Endothelial cell of umbilical vein (primary cell): ENCODE data around the gene MBTPS1. TPM values are rescaled to one million over a fixed set of nuclear protein-coding genes. Genes with fewer than 3 reads are reported as not detected.

ENCODE experiments used
- BruUV-seq: library from RNA; stranded (reverse); fragments of 400-500 nt; replicated peaks from 2 replicates; lab custom pipeline; 2021; lab: Mats Ljungman, UMichigan
- CTCF ChIA-PET: fragments of 300-600, 350-600 bp; sonication (Branson Sonifier 250); formaldehyde crosslinking; loops from one replicate; lab custom pipeline; 2021; ENCODE audit warnings: antibody characterized with exemption, inconsistent platforms; lab: Charles Lee
- POLR2A ChIA-PET: fragments of 300-600, 350-600 bp; sonication (Branson Sonifier 250); formaldehyde crosslinking; loops from one replicate; lab custom pipeline; 2021; ENCODE audit warnings: antibody characterized with exemption, inconsistent platforms; lab: Charles Lee
- DNase-seq: peaks from one replicate; pipeline ENCODE4 v3.0.0-alpha.2; 2011; ENCODE audit warnings: low read depth, low spot score
- FAIRE-seq: peaks from 2 replicates; lab custom pipeline; 2011; peaks lifted over from hg19 to GRCh38; lab: Jason Lieb, UNC
- H2AFZ ChIP-seq: 2 replicates; pipeline ENCODE4 v1.6.0; 2012; ENCODE audit warnings: low read depth, low read length, control low read depth, inconsistent platforms
- H3K27ac ChIP-seq: 2 replicates; pipeline ENCODE4 v1.5.1; 2011; ENCODE audit warnings: low read depth, mild to moderate bottlenecking, control low read depth, low read length, moderate library complexity; ENCODE audit not compliant: insufficient read depth
- H3K27me3 ChIP-seq, 2 experiments: 2 replicates each; pipeline versions ENCODE4 v1.6.0 to v1.6.1; 2011; ENCODE audit warnings: low read length in 2 of 2, mixed read lengths in 1 of 2; ENCODE audit not compliant: control insufficient read depth in 2 of 2, insufficient read depth in 2 of 2
- H3K36me3 ChIP-seq, 2 experiments: 2 replicates in 1 of 2; 3 replicates in 1 of 2; pipeline ENCODE4 v1.5.1; 2011; ENCODE audit warnings: low read length in 2 of 2, mild to moderate bottlenecking in 1 of 2, moderate library complexity in 1 of 2; ENCODE audit not compliant: control insufficient read depth in 2 of 2, insufficient read depth in 2 of 2; ENCODE audit errors: extremely low read depth in 1 of 2
- H3K4me1 ChIP-seq: 3 replicates; pipeline ENCODE4 v1.5.1; 2011; ENCODE audit warnings: mild to moderate bottlenecking, low read length; ENCODE audit not compliant: control insufficient read depth, insufficient read depth; ENCODE audit errors: extremely low read depth
- H3K4me2 ChIP-seq: 2 replicates; pipeline ENCODE4 v1.6.1; 2011; ENCODE audit warnings: low read length, control low read depth, mixed read lengths; ENCODE audit not compliant: insufficient read depth
- H3K4me3 ChIP-seq, 3 experiments: fragments of 200-600 bp in 1 of 3; sonication (generic), shearing (Covaris generic) in 1 of 3; replicated peaks in 1 of 3; 2 replicates each; pipeline ENCODE4 v1.5.1; 2011 to 2016; ENCODE audit warnings: control low read depth in 3 of 3, low read length in 3 of 3, mild to moderate bottlenecking in 2 of 3, inconsistent platforms in 1 of 3, low read depth in 1 of 3, moderate library complexity in 1 of 3; ENCODE audit not compliant: insufficient read depth in 1 of 3
- H3K79me2 ChIP-seq: 2 replicates; pipeline ENCODE4 v1.6.0; 2012; ENCODE audit warnings: low read length, inconsistent platforms; ENCODE audit not compliant: control insufficient read depth, insufficient read depth
- H3K9ac ChIP-seq: replicated peaks from 2 replicates; pipeline ENCODE3; 2011; ENCODE audit warnings: low read length, control low read depth; ENCODE audit not compliant: insufficient read depth; ENCODE audit errors: extremely low read depth
- H3K9me1 ChIP-seq: replicated peaks from 3 replicates; pipeline ENCODE4 v1.6.0; 2011; ENCODE audit warnings: mild to moderate bottlenecking, low read length; ENCODE audit not compliant: control insufficient read depth, insufficient read depth; ENCODE audit errors: extremely low read depth
- H3K9me3 ChIP-seq: replicated peaks from 2 replicates; pipeline ENCODE4 v1.5.1; 2012; ENCODE audit warnings: low read length, inconsistent platforms; ENCODE audit not compliant: control insufficient read depth, insufficient read depth
- H4K20me1 ChIP-seq: replicated peaks from 2 replicates; pipeline ENCODE3; 2011; ENCODE audit warnings: mild to moderate bottlenecking, low read length; ENCODE audit not compliant: control insufficient read depth, insufficient read depth; ENCODE audit errors: extremely low read depth
- EZH2 ChIP-seq: IDR thresholded peaks from 2 replicates; pipeline ENCODE4 v1.6.1; 2012; ENCODE audit warnings: borderline replicate concordance, low read depth, mild to moderate bottlenecking, moderate library complexity, low read length, inconsistent platforms; ENCODE audit not compliant: severe bottlenecking
- FOS ChIP-seq: IDR thresholded peaks from 2 replicates; pipeline ENCODE4 v1.6.1; 2011; ENCODE audit warnings: mild to moderate bottlenecking, low read length, moderate library complexity, borderline replicate concordance; ENCODE audit not compliant: insufficient read depth
- GATA2 ChIP-seq: IDR thresholded peaks from 2 replicates; pipeline ENCODE4 v1.7.0; 2011; ENCODE audit warnings: low read depth, mild to moderate bottlenecking, moderate library complexity, mixed read lengths, low read length; ENCODE audit not compliant: insufficient read length, insufficient read depth
- JUN ChIP-seq: IDR thresholded peaks from 2 replicates; pipeline ENCODE4 v1.6.1; 2011; ENCODE audit warnings: borderline replicate concordance, low read depth; ENCODE audit not compliant: insufficient read length, insufficient read depth
- MYC ChIP-seq: IDR thresholded peaks from one replicate; pipeline ENCODE4 v1.6.1; 2011; ENCODE audit warnings: mild to moderate bottlenecking, low read depth, low read length
- POLR2A ChIP-seq: IDR thresholded peaks from 2 replicates; pipeline ENCODE4 v1.6.1; 2012; ENCODE audit warnings: low read depth, mild to moderate bottlenecking, control low read depth, low read length
- POLR2AphosphoS5 ChIP-seq: IDR thresholded peaks from 2 replicates; pipeline ENCODE4 v1.6.1; 2012; ENCODE audit warnings: low read depth, mild to moderate bottlenecking, control low read depth, low read length, moderate library complexity; ENCODE audit not compliant: insufficient read depth
- dilution Hi-C: fragments of 300-500 bp; cut with MboI; formaldehyde crosslinking; loops from one replicate; pipeline ENCODE4 v1.15.0; 2019; ENCODE audit warnings: low sequenced_read_pairs; ENCODE audit not compliant: extremely low pct_ligation_motif_present
- intact Hi-C: fragments of 100-400 bp; cut with micrococcal nuclease; formaldehyde crosslinking; loops from one replicate; pipeline ENCODE4 v1.10.0; 2022
- polyA plus RNA-seq, 4 experiments: library from polyadenylated mRNA; depleted of rRNA in 3 of 4; stranded (reverse) in 3 of 4; unstranded in 1 of 4; fragments of >200 nt; gene quantifications; 2 replicates each; pipeline versions ENCODE4 v1.2.1 to v1.2.3, GENCODE V29; 2011 to 2012; ENCODE audit warnings: missing spikeins in 1 of 4
- total RNA-seq: library from RNA; stranded (reverse); gene quantifications from 2 replicates; pipeline ENCODE4 v1.2.3, GENCODE V29; 2021
- TF ChIP-seq, protein P1 (sequence below): IDR thresholded peaks from 2 replicates; pipeline ENCODE4 v1.6.1; 2011; ENCODE audit not compliant: insufficient read depth, insufficient read length
- TF ChIP-seq, protein P2 (sequence below), 2 donors: IDR thresholded peaks; 1 replicate in 1 of 2; 2 replicates in 1 of 2; pipeline ENCODE4 v1.5.1; 2011; ENCODE audit warnings: low read length in 2 of 2, mild to moderate bottlenecking in 2 of 2, moderate library complexity in 2 of 2, control low read depth in 1 of 2, inconsistent platforms in 1 of 2, low read depth in 1 of 2; ENCODE audit not compliant: insufficient read depth in 1 of 2; ENCODE audit errors: extremely low read depth in 1 of 2

MBTPS1 gene
- total and polyA plus RNA-seq, 2 donors (not counting 3 experiments of a cell fraction or from before 2014, with no cell fraction given) = 82.3 to 99.6 TPM

DNA sequence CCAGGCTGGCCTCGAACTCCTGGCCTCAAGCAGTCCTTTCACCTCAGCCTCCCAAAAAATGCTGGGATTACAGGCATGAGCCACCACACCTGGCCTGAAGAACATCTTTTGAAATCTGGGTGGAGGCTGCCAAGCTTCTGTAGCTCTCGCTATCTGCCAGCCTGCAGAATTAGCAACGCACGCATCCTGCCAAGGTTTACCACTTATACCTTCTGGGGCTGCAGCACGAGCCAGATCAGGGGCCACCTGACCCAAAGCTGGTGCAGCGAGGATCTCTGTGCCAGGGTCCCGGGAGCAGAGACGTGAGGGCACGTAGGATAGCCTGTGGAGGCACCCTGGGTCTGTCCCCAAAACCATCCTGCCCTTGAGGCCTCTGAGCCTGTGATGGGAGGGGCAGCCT, 96.4 kb downstream of the MBTPS1 start:
- TF ChIP-seq FOS (no peak), JUN (no peak), EZH2 (no peak), POLR2AphosphoS5 (no peak), GATA2 (no peak), POLR2A (no peak), MYC (no peak)
- TF ChIP-seq, protein P1, sequence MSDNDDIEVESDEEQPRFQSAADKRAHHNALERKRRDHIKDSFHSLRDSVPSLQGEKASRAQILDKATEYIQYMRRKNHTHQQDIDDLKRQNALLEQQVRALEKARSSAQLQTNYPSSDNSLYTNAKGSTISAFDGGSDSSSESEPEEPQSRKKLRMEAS = no peak
- TF ChIP-seq, protein P2, sequence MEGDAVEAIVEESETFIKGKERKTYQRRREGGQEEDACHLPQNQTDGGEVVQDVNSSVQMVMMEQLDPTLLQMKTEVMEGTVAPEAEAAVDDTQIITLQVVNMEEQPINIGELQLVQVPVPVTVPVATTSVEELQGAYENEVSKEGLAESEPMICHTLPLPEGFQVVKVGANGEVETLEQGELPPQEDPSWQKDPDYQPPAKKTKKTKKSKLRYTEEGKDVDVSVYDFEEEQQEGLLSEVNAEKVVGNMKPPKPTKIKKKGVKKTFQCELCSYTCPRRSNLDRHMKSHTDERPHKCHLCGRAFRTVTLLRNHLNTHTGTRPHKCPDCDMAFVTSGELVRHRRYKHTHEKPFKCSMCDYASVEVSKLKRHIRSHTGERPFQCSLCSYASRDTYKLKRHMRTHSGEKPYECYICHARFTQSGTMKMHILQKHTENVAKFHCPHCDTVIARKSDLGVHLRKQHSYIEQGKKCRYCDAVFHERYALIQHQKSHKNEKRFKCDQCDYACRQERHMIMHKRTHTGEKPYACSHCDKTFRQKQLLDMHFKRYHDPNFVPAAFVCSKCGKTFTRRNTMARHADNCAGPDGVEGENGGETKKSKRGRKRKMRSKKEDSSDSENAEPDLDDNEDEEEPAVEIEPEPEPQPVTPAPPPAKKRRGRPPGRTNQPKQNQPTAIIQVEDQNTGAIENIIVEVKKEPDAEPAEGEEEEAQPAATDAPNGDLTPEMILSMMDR (IDR thresholded peaks at IDR 0.05; ENCODE audit: extremely low read depth in 1 of 2, insufficient read depth in 1 of 2, low read depth in 1 of 2, low read length in 2 of 2) = no peak
- Histone ChIP-seq H3K79me2 (no peaks in the 10 kb centered on the region), H3K4me1 (no peaks in the 10 kb centered on the region), H4K20me1 (no peaks in the 10 kb centered on the region), H3K4me3 (no peak overlapping the region), H3K9me1 (no peaks in the 10 kb centered on the region), H3K9me3 (no peaks in the 10 kb centered on the region), H3K4me2 (no peak overlapping the region), H3K27me3 (no peaks in the 10 kb centered on the region), H3K9ac (no peak overlapping the region), H2AFZ (no peak overlapping the region), H3K27ac (no peak overlapping the region), H3K36me3 (no peaks in the 10 kb centered on the region)
- intact Hi-C loops = no loop called here
- FAIRE-seq (no peak), DNase-seq (no peak)
- dilution Hi-C loops = no loop called here
- BruUV-seq = no TSS peak
- POLR2A ChIA-PET = no interaction called here
- CTCF ChIA-PET = no interaction called here
